Glutamatergic neuron (in vitro differentiated cells): ENCODE data around the gene PTK6. TPM values are rescaled to one million over a fixed set of nuclear protein-coding genes. Genes with fewer than 3 reads are reported as not detected.
"Not testable (repeated sequence)": the region's sequence is repeated elsewhere in the genome, so short reads cannot be mapped to it uniquely, and the experiment has no call there.

ENCODE experiments used
- DNase-seq: peaks from one replicate; pipeline ENCODE4 v3.0.0; 2022
- H3K27ac Mint-ChIP-seq: one replicate; pipeline ENCODE4 v1.8.0; 2020; ENCODE audit warnings: mild to moderate bottlenecking, mixed read lengths, inconsistent platforms; ENCODE audit not compliant: unreplicated experiment
- H3K27me3 Mint-ChIP-seq: one replicate; pipeline ENCODE4 v1.8.0; 2020; ENCODE audit warnings: mild to moderate bottlenecking, moderate library complexity, mixed read lengths, inconsistent platforms; ENCODE audit not compliant: unreplicated experiment
- H3K36me3 Mint-ChIP-seq: one replicate; pipeline ENCODE4 v1.8.0; 2020; ENCODE audit warnings: mild to moderate bottlenecking, mixed read lengths, inconsistent platforms; ENCODE audit not compliant: unreplicated experiment
- H3K4me1 Mint-ChIP-seq: one replicate; pipeline ENCODE4 v1.8.0; 2020; ENCODE audit warnings: mild to moderate bottlenecking, low read depth, mixed read lengths, inconsistent platforms; ENCODE audit not compliant: unreplicated experiment
- H3K4me3 Mint-ChIP-seq: one replicate; pipeline ENCODE4 v1.8.0; 2020; ENCODE audit warnings: mild to moderate bottlenecking, mixed read lengths, inconsistent platforms; ENCODE audit not compliant: unreplicated experiment
- H3K9me3 Mint-ChIP-seq: one replicate; pipeline ENCODE4 v1.8.0; 2020; ENCODE audit warnings: mild to moderate bottlenecking, moderate library complexity, mixed read lengths, inconsistent platforms; ENCODE audit not compliant: unreplicated experiment
- CTCF ChIP-seq: fragments of 200-600 bp; sonication (generic); IDR thresholded peaks from one replicate; pipeline ENCODE4 v1.5.0; 2021; ENCODE audit not compliant: partially characterized antibody, unreplicated experiment
- total RNA-seq: library from RNA; stranded (reverse); fragmentation: NEBNext Ultra II Directional; extraction: Animal tissue kit (Norgen Biotek cat#: 25700); gene quantifications from one replicate; pipeline ENCODE4 v1.2.1, GENCODE V29; 2021; ENCODE audit not compliant: unreplicated experiment

PTK6 gene
- total RNA-seq, 1 donor from 2014 or later: 0.17 TPM

DNA sequence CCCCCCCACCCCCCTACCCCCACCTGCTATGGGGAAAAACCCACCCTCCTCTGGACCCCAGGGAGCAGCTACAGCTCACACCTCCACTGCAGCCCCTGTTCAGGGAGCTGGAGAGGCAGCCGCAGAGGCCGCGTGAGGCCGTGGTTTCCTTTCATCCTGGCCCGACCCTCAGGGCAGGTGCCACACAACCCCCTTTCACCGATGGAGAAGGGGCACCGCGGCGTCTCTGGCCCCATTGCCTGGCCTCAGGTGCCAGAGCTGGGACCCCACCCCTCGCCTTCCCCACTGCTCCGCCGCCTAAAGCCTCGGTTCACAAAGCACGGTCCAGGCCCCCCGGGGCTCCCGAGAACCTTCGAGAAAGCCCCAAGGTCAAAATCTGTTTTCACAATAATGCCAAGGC lies 52.9 kb downstream of the PTK6 start:
- Mint-ChIP-seq H3K36me3 (no peaks in the 10 kb centered on the region), H3K27me3 (peaks cover 6% of the 10 kb centered on the region), H3K4me3 (no peak overlapping the region), H3K9me3 (peaks cover 9% of the 10 kb centered on the region), H3K27ac (no peak overlapping the region), H3K4me1 (peaks cover 14% of the 10 kb centered on the region)
- TF ChIP-seq CTCF: no peak
- DNase-seq: peak; percentile 17

DNA sequence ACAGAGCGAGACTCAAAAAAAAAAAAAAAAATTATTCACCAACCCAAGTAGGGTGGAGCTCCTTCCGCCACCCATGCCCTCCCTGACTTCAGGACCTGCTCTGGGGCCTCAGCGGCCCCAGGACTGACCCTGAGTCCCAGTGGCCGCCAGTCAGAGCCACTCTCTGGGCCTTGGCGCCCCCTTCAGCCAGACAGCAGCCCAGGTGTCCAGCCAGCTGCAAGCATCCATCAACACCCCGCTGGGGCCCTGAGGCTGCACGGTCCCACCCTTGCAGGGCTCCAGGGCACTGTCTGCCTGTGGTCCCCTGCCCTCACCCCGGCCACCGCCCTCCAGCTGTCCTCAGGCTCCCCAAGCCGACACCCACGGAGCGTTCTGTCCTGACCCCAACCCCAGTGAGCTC lies 53.3 kb downstream of the PTK6 start:
- peak; percentile 38 for DNase-seq
- peaks cover 9% of the 10 kb centered on the region for H3K9me3 Mint-ChIP-seq
- peaks cover 14% of the 10 kb centered on the region for H3K4me1 Mint-ChIP-seq
- H3K27me3 Mint-ChIP-seq: peaks cover 6% of the 10 kb centered on the region
- no peak for TF ChIP-seq CTCF
- H3K27ac Mint-ChIP-seq: no peak overlapping the region
- H3K36me3 Mint-ChIP-seq: no peaks in the 10 kb centered on the region
- no peak overlapping the region for H3K4me3 Mint-ChIP-seq

GRCh38 chr20:63482021-63482587 lies 55.1 kb downstream of the PTK6 start:
- no peak for TF ChIP-seq CTCF
- H3K27ac Mint-ChIP-seq: no peak overlapping the region
- H3K9me3 Mint-ChIP-seq: peaks cover 9% of the 10 kb centered on the region
- H3K4me3 Mint-ChIP-seq: peak overlapping the region; percentile 38
- no peak for DNase-seq
- peaks cover 18% of the 10 kb centered on the region for H3K4me1 Mint-ChIP-seq
- peaks cover 6% of the 10 kb centered on the region for H3K27me3 Mint-ChIP-seq
- H3K36me3 Mint-ChIP-seq: no peaks in the 10 kb centered on the region

DNA sequence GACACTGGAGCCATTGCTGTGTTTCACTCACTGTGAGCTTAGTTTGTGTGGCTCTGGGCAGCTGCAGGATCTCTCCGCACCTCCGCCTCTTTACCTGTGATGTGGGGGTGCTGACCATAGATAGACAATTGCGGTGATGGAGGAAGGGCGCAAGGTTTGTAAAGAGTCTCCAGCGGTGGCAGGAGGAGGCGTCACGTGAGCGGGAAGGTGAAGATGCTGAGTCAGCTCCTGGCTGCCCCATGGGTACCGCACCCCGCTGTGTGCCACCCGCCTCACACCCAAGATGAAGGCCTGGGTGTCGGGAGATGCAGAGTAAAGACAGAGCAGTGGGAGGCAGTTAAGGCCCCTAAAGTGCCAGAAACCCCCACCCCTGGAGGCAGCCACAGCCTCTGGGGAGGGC lies 55.7 kb downstream of the PTK6 start:
- H3K36me3 Mint-ChIP-seq: no peaks in the 10 kb centered on the region
- H3K27ac Mint-ChIP-seq: no peak overlapping the region
- no peak for DNase-seq
- peaks cover 10% of the 10 kb centered on the region for H3K27me3 Mint-ChIP-seq
- no peak for TF ChIP-seq CTCF
- no peak overlapping the region for H3K4me3 Mint-ChIP-seq
- H3K4me1 Mint-ChIP-seq: peaks cover 18% of the 10 kb centered on the region
- peaks cover 10% of the 10 kb centered on the region for H3K9me3 Mint-ChIP-seq

GRCh38 chr20:63479695-63480419 lies 57.3 kb downstream of the PTK6 start:
- not testable (repeated sequence) for H3K36me3 Mint-ChIP-seq, H3K9me3 Mint-ChIP-seq, H3K27ac Mint-ChIP-seq

More at GRCh38 chr20:63479695-63480419, 57.3 kb downstream of the PTK6 start:
- Mint-ChIP-seq H3K27me3 (peaks cover 11% of the 10 kb centered on the region), H3K4me1 (peaks cover 20% of the 10 kb centered on the region)
- not testable (repeated sequence) for DNase-seq, H3K4me3 Mint-ChIP-seq
